ENCODE results near the gene PHRF1. TPM values are rescaled to one million over a fixed set of nuclear protein-coding genes. Genes with fewer than 3 reads are reported as not detected.

The PHRF1 gene
- total and polyA plus RNA-seq, 9 of the 15 experiments (the other 6 are each of a cell fraction or from before 2014, with no cell fraction given), result 0.07 to 37.2 (median 7.7) TPM

- TF ChIP-seq RERE (CRISPR knock-in tag; IDR thresholded peaks at IDR 0.05; ENCODE audit: borderline replicate concordance), result no peak
- no peak for TF ChIP-seq TBP (optimal IDR thresholded peaks at IDR 0.05; ENCODE audit: low read depth, low read length)
- no peak for TF ChIP-seq MLLT1 (IDR thresholded peaks at IDR 0.05)
- TF ChIP-seq TAF7 (tag; IDR thresholded peaks at IDR 0.05), result no peak
- TF ChIP-seq ZNF785 (CRISPR knock-in tag; IDR thresholded peaks at IDR 0.05), result no peak
- TF ChIP-seq POLR2G (IDR thresholded peaks at IDR 0.05; ENCODE audit: low read depth, low read length), result peak; percentile 62; the same call in 1 of the 2 replicates
- TF ChIP-seq NONO (IDR thresholded peaks at IDR 0.05; ENCODE audit: low read depth in 2 of 2, low read length in 1 of 2), result no peak
- TF ChIP-seq ESRRB (CRISPR knock-in tag; IDR thresholded peaks at IDR 0.05; ENCODE audit: borderline replicate concordance), result no peak
- TF ChIP-seq NRF1 (conservative IDR thresholded peaks at IDR 0.05 in 1 of 2, IDR thresholded peaks at IDR 0.05 in 1 of 2), result no peak
- TF ChIP-seq VEZF1 (CRISPR knock-in tag; IDR thresholded peaks at IDR 0.05), result peak; percentile 55; the same call in 1 of the 2 replicates
- TF ChIP-seq HINFP (tag; conservative IDR thresholded peaks at IDR 0.05; ENCODE audit: low read depth), result no peak
- TF ChIP-seq ZNF263 (CRISPR knock-in tag; IDR thresholded peaks at IDR 0.05; ENCODE audit: borderline replicate concordance), result no peak
- TF ChIP-seq TBL1XR1 (IDR thresholded peaks at IDR 0.05; ENCODE audit: low read length in 2 of 2), result no peak
Observed at GRCh38 chr11:555227-555779, 21.0 kb upstream of the PHRF1 start (continued).

Measured in K562 (cell line).